Neural crest cell (in vitro differentiated cells): Measurements from ENCODE around the gene LIX1. TPM values are rescaled to one million over a fixed set of nuclear protein-coding genes. Genes with fewer than 3 reads are reported as not detected.

ENCODE experiments used
- DNase-seq: peaks from one replicate; pipeline ENCODE4 v3.0.0; 2021; ENCODE audit warnings: low read depth, mixed read lengths, low spot score
- H3K27ac Mint-ChIP-seq: one replicate; pipeline ENCODE4 v1.8.0; 2021; ENCODE audit warnings: mild to moderate bottlenecking, mixed read lengths; ENCODE audit not compliant: unreplicated experiment
- H3K27me3 Mint-ChIP-seq: 2 replicates; pipeline ENCODE4 v1.8.0; 2021; ENCODE audit warnings: low read depth, mild to moderate bottlenecking, mixed read lengths
- H3K36me3 Mint-ChIP-seq: 2 replicates; pipeline ENCODE4 v1.8.0; 2021; ENCODE audit warnings: low read depth, mild to moderate bottlenecking, mixed read lengths
- H3K4me1 Mint-ChIP-seq: 2 replicates; pipeline ENCODE4 v1.8.0; 2021; ENCODE audit warnings: mixed read lengths
- H3K4me3 Mint-ChIP-seq: one replicate; pipeline ENCODE4 v1.8.0; 2021; ENCODE audit warnings: mild to moderate bottlenecking, mixed read lengths
- H3K9me3 Mint-ChIP-seq: 2 replicates; pipeline ENCODE4 v1.8.0; 2021; ENCODE audit warnings: mixed read lengths
- total RNA-seq: library from RNA; stranded (reverse); gene quantifications from 2 replicates; pipeline ENCODE4 v1.2.1, GENCODE V29; 2021
- TF ChIP-seq, protein P1 (sequence below): fragments of 200-600 bp; sonication (generic); conservative IDR thresholded peaks from 2 replicates; pipeline ENCODE4 v1.5.0; 2021; ENCODE audit warnings: antibody characterized with exemption, mild to moderate bottlenecking

The LIX1 gene
- total RNA-seq, 1 donor from 2014 or later = 19.7 TPM

GRCh38 chr5:97093193-97093592, 49.2 kb downstream of the LIX1 start:
- TF ChIP-seq, protein P1, sequence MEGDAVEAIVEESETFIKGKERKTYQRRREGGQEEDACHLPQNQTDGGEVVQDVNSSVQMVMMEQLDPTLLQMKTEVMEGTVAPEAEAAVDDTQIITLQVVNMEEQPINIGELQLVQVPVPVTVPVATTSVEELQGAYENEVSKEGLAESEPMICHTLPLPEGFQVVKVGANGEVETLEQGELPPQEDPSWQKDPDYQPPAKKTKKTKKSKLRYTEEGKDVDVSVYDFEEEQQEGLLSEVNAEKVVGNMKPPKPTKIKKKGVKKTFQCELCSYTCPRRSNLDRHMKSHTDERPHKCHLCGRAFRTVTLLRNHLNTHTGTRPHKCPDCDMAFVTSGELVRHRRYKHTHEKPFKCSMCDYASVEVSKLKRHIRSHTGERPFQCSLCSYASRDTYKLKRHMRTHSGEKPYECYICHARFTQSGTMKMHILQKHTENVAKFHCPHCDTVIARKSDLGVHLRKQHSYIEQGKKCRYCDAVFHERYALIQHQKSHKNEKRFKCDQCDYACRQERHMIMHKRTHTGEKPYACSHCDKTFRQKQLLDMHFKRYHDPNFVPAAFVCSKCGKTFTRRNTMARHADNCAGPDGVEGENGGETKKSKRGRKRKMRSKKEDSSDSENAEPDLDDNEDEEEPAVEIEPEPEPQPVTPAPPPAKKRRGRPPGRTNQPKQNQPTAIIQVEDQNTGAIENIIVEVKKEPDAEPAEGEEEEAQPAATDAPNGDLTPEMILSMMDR = no peak
- Mint-ChIP-seq H3K27ac (no peak overlapping the region), H3K9me3 (no peaks in the 10 kb centered on the region), H3K27me3 (no peaks in the 10 kb centered on the region), H3K4me1 (no peaks in the 10 kb centered on the region), H3K36me3 (peaks cover 9% of the 10 kb centered on the region), H3K4me3 (no peak overlapping the region)
- DNase-seq = no peak

GRCh38 chr5:97090944-97091343, 51.5 kb downstream of the LIX1 start:
- H3K36me3 Mint-ChIP-seq = peaks cover 9% of the 10 kb centered on the region
- H3K4me1 Mint-ChIP-seq = no peaks in the 10 kb centered on the region
- DNase-seq = no peak
- H3K27me3 Mint-ChIP-seq = no peaks in the 10 kb centered on the region
- H3K9me3 Mint-ChIP-seq = no peaks in the 10 kb centered on the region
- TF ChIP-seq, protein P1 = no peak
- H3K27ac Mint-ChIP-seq = no peak overlapping the region
- no peak overlapping the region for H3K4me3 Mint-ChIP-seq

- Mint-ChIP-seq H3K27ac (no peak overlapping the region), H3K27me3 (no peaks in the 10 kb centered on the region), H3K4me3 (no peak overlapping the region), H3K36me3 (peaks cover 5% of the 10 kb centered on the region), H3K4me1 (no peaks in the 10 kb centered on the region), H3K9me3 (peaks cover 5% of the 10 kb centered on the region)
- DNase-seq = no peak
- TF ChIP-seq, protein P1 = no peak
These were observed 53.1 kb downstream of the LIX1 start for GRCh38 chr5:97089149-97089801.

GRCh38 chr5:97088774-97089148, 53.6 kb downstream of the LIX1 start:
- TF ChIP-seq, protein P1 = no peak
- Mint-ChIP-seq H3K27ac (no peak overlapping the region), H3K9me3 (peaks cover 5% of the 10 kb centered on the region), H3K4me3 (no peak overlapping the region), H3K36me3 (peaks cover 5% of the 10 kb centered on the region), H3K27me3 (no peaks in the 10 kb centered on the region), H3K4me1 (no peaks in the 10 kb centered on the region)
- no peak for DNase-seq

DNA sequence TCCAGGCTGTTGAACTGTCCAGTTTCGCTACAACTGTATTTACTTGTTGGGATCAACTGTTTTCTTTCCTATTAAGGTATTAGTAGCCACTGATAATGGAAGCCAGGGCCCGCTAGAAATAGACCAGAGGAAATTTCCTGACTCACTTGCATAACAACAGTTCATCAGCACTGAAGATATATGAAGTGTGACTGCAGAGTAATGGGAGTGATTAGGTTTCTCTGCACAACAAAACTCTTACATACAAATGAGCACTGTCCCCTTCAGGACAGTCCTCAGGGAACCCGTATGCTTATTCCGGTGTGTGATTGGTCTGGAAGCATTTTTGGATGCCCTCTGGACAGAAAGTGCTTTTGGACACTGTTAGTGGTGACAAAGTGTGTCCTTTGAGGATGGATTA, 55.3 kb downstream of the LIX1 start:
- Mint-ChIP-seq H3K27me3 (no peaks in the 10 kb centered on the region), H3K4me1 (no peaks in the 10 kb centered on the region), H3K9me3 (peaks cover 5% of the 10 kb centered on the region), H3K36me3 (peaks cover 5% of the 10 kb centered on the region), H3K4me3 (no peak overlapping the region), H3K27ac (no peak overlapping the region)
- TF ChIP-seq, protein P1 = no peak
- no peak for DNase-seq
